SK-N-MC (cell line): ENCODE results near the gene CLASP1.
A peak's percentile ranks its signal among the peaks of the same experiment; 100 is the strongest.

ENCODE experiments used
- DNase-seq: peaks from one replicate; pipeline ENCODE4 v3.0.0-alpha.2; 2011; ENCODE audit warnings: low read depth, low spot score
- H3K27ac ChIP-seq: fragments of 200-600 bp; sonication (generic); 2 replicates; pipeline ENCODE4 v1.5.1; 2016; ENCODE audit warnings: mixed run types
- H3K36me3 ChIP-seq: fragments of 200-600 bp; sonication (generic); 2 replicates; pipeline ENCODE4 v1.6.1; 2017; ENCODE audit warnings: antibody characterized with exemption, low read length, mixed read lengths; ENCODE audit not compliant: insufficient read depth
- H3K4me3 ChIP-seq: fragments of 200-600 bp; sonication (generic); 2 replicates; pipeline ENCODE4 v1.5.1; 2016
- H3K9ac ChIP-seq: fragments of 200-600 bp; sonication (generic); 2 replicates; pipeline ENCODE4 v1.8.0; 2017; ENCODE audit warnings: mixed run types, mixed read lengths; ENCODE audit not compliant: insufficient read length
- H3K9me3 ChIP-seq: fragments of 200-600 bp; sonication (generic); 2 replicates; pipeline ENCODE4 v1.6.1; 2017; ENCODE audit warnings: low read depth, mild to moderate bottlenecking, antibody characterized with exemption, low read length, moderate library complexity, mixed read lengths
- EZH2 ChIP-seq: fragments of 200-600 bp; sonication (generic); IDR thresholded peaks from one replicate; pipeline ENCODE4 v1.6.1; 2017; ENCODE audit warnings: antibody characterized with exemption
- FOXP2 ChIP-seq: optimal IDR thresholded peaks from 2 replicates; pipeline ENCODE3; 2011; ENCODE audit warnings: mild to moderate bottlenecking, moderate library complexity; ENCODE audit not compliant: insufficient read depth; ENCODE audit errors: extremely low read length, control extremely low read depth
- POLR2AphosphoS5 ChIP-seq: IDR thresholded peaks from 2 replicates; pipeline ENCODE4 v1.6.1; 2012; ENCODE audit warnings: mild to moderate bottlenecking, low read depth, low read length, borderline replicate concordance

CLASP1 gene

DNA sequence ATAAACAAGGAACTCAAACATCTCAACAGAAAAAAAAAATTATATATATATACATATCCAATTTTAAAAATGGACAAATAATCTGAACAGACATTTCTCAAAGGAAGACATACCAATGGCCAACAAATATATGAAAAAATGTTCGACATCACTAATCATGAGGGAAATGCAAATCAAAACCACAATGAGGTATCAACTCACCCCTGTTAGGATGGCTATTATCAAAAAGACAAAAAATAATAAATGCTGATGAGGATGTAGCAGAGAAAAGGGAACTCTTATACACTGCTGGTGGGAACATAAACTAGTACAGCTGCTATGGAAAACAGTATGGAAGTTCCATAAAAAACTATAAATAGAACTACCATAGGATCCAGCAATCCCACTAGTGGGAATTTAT lies 46.1 kb downstream of the CLASP1 start:
- Histone ChIP-seq H3K4me3 (no peak overlapping the region), H3K9me3 (no peaks in the 10 kb centered on the region), H3K27ac (no peak overlapping the region), H3K36me3 (peaks cover 32% of the 10 kb centered on the region), H3K9ac (no peak overlapping the region)
- no peak for TF ChIP-seq EZH2
- no peak for DNase-seq

- H3K36me3 ChIP-seq, result peaks cover 26% of the 10 kb centered on the region
- peak overlapping the region; percentile 5; the same call in 1 of the 2 replicates for H3K27ac ChIP-seq
- no peaks in the 10 kb centered on the region for H3K9me3 ChIP-seq
- no peak overlapping the region for H3K4me3 ChIP-seq
- no peak for TF ChIP-seq EZH2
- no peak for TF ChIP-seq POLR2AphosphoS5
- no peak for TF ChIP-seq FOXP2
- no peak for DNase-seq
- no peak overlapping the region for H3K9ac ChIP-seq
These were observed 49.2 kb downstream of the CLASP1 start for GRCh38 chr2:121599963-121600651.

DNA sequence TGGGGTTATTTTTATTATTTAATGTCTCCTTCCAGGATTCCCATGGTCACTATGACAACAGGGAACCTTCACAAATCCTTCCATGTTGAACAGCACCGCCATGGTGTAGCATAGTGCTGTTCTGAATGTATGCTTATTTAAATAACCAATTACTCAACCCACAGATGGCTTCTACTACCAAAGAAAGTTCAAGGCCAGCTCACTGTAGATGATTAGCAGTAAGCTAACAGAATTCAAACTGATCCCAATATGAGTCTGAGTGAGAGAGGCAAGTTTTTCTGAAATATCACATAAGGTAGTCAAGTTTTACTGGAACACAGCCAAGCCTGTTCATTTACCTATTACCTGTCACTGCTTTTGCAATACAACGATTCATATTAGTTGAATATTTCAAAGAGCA lies 51.2 kb downstream of the CLASP1 start:
- TF ChIP-seq FOXP2 (no peak), EZH2 (no peak), POLR2AphosphoS5 (no peak)
- H3K36me3 ChIP-seq, result peaks cover 9% of the 10 kb centered on the region; the same call in 1 of the 2 replicates
- no peaks in the 10 kb centered on the region for H3K9me3 ChIP-seq
- H3K27ac ChIP-seq, result no peak overlapping the region
- no peak overlapping the region for H3K4me3 ChIP-seq
- H3K9ac ChIP-seq, result no peak overlapping the region
- DNase-seq, result no peak

GRCh38 chr2:121596221-121597080 lies 52.8 kb downstream of the CLASP1 start:
- H3K36me3 ChIP-seq, result 0 out of 2 replicates have a peak, but pooled peaks cover 2% of the 10 kb centered on the region
- H3K9ac ChIP-seq, result peak overlapping the region; percentile 68
- H3K27ac ChIP-seq, result peak overlapping the region; percentile 94
- H3K4me3 ChIP-seq, result peak overlapping the region; percentile 63
- DNase-seq, result no peak
- no peak for TF ChIP-seq EZH2
- no peaks in the 10 kb centered on the region for H3K9me3 ChIP-seq

- Histone ChIP-seq H3K36me3 (0 out of 2 replicates have a peak, but pooled peaks cover 2% of the 10 kb centered on the region), H3K4me3 (no peak overlapping the region), H3K27ac (peak overlapping the region; percentile 5; the same call in 1 of the 2 replicates), H3K9ac (peak overlapping the region; percentile 9), H3K9me3 (no peaks in the 10 kb centered on the region)
- no peak for TF ChIP-seq POLR2AphosphoS5
- no peak for TF ChIP-seq EZH2
- TF ChIP-seq FOXP2, result no peak
- DNase-seq, result no peak
These were observed 54.0 kb downstream of the CLASP1 start for GRCh38 chr2:121595012-121595891.

DNA sequence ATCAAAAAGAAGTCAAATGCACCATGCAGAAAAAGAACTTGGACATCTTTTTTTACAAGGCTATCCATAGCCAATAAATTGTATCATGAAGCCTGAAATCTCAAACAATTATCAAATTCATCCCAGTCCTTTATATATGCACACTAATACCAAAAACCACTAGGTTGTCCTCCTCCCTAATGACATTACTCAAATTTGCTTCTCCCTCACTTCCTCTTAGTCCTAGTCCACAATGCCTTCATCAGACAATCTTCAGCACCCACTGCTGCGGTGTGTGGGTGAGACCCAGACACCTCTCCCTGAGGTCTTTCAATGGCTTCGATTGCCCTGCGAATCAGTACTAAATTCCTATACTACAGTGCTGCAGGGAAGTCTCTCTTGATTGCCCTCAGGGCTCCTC lies 58.1 kb downstream of the CLASP1 start:
- H3K36me3 ChIP-seq, result peaks cover 4% of the 10 kb centered on the region; the same call in 1 of the 2 replicates
- no peak overlapping the region for H3K4me3 ChIP-seq
- TF ChIP-seq POLR2AphosphoS5 (no peak), FOXP2 (no peak), EZH2 (no peak)
- no peaks in the 10 kb centered on the region for H3K9me3 ChIP-seq
- no peak overlapping the region for H3K9ac ChIP-seq
- no peak overlapping the region for H3K27ac ChIP-seq
- DNase-seq, result no peak

GRCh38 chr2:121588357-121588756 lies 60.9 kb downstream of the CLASP1 start:
- no peak for TF ChIP-seq POLR2AphosphoS5
- no peak for TF ChIP-seq EZH2
- TF ChIP-seq FOXP2, result no peak

GRCh38 chr2:121587131-121587530 lies 62.1 kb downstream of the CLASP1 start:
- Histone ChIP-seq H3K9me3 (no peaks in the 10 kb centered on the region), H3K9ac (no peak overlapping the region), H3K36me3 (peaks cover 4% of the 10 kb centered on the region; the same call in 1 of the 2 replicates), H3K27ac (no peak overlapping the region), H3K4me3 (no peak overlapping the region)
- no peak for TF ChIP-seq POLR2AphosphoS5
- TF ChIP-seq EZH2, result no peak
- TF ChIP-seq FOXP2, result no peak
- DNase-seq, result no peak

More at GRCh38 chr2:121588357-121588756, 60.9 kb downstream of the CLASP1 start:
- H3K36me3 ChIP-seq, result peaks cover 4% of the 10 kb centered on the region; the same call in 1 of the 2 replicates
- H3K4me3 ChIP-seq, result no peak overlapping the region
- DNase-seq, result no peak
- no peak overlapping the region for H3K9ac ChIP-seq
- H3K9me3 ChIP-seq, result no peaks in the 10 kb centered on the region
- no peak overlapping the region for H3K27ac ChIP-seq
